Measurements from ENCODE around the gene CDH13. TPM values are rescaled to one million over a fixed set of nuclear protein-coding genes. Genes with fewer than 3 reads are reported as not detected.

Gene CDH13
- total RNA-seq, 4 donors from 2014 or later = 5.8 to 36.7 (median 20.4) TPM

GRCh38 chr16:83219285-83219684 lies 592.5 kb downstream of the CDH13 start:
- intact Hi-C loops (cut with DNase I; ENCODE audit: low total_unique reads) = no loop called here

GRCh38 chr16:83220066-83220465 lies 593.3 kb downstream of the CDH13 start:
- in situ Hi-C loops (cut with MboI; ENCODE audit: low sequenced_read_pairs in 4 of 4) = loop anchor here in 2 of 4 donors (25.0 kb wide), 2 partner anchors 608 to 958 kb away; no protein-coding TSS in a partner anchor
- intact Hi-C loops (cut with DNase I; ENCODE audit: low total_unique reads) = no loop called here
- no peaks in the 10 kb centered on the region for H3K9me3 ChIP-seq
- H3K27me3 ChIP-seq = no peaks in the 10 kb centered on the region
- TF ChIP-seq POLR2A (IDR thresholded peaks at IDR 0.05) = no peak
- no peaks in the 10 kb centered on the region for H3K4me1 ChIP-seq
- H3K27ac ChIP-seq = no peak overlapping the region
- DNase-seq (no peak), ATAC-seq (no peak)
- no peaks in the 10 kb centered on the region for H3K36me3 ChIP-seq
- no peak overlapping the region for H3K4me3 ChIP-seq

More at GRCh38 chr16:83219285-83219684, 592.5 kb downstream of the CDH13 start:
- H3K36me3 ChIP-seq = no peaks in the 10 kb centered on the region
- no peaks in the 10 kb centered on the region for H3K4me1 ChIP-seq
- H3K4me3 ChIP-seq = no peak overlapping the region
- H3K27ac ChIP-seq = no peak overlapping the region
- DNase-seq = no peak
- TF ChIP-seq CTCF (IDR thresholded peaks at IDR 0.05 in 4 of 5, conservative IDR thresholded peaks at IDR 0.05 in 1 of 5) (no peak), POLR2A (IDR thresholded peaks at IDR 0.05) (no peak)
- H3K9me3 ChIP-seq = no peaks in the 10 kb centered on the region
- no peak for ATAC-seq
- no peaks in the 10 kb centered on the region for H3K27me3 ChIP-seq
- in situ Hi-C loops (cut with MboI; ENCODE audit: low sequenced_read_pairs in 4 of 4) = loop anchor here in 2 of 4 donors (25.0 kb wide), 2 partner anchors 607 to 957 kb away; no protein-coding TSS in a partner anchor

- Histone ChIP-seq H3K9me3 (no peaks in the 10 kb centered on the region), H3K27me3 (no peaks in the 10 kb centered on the region), H3K4me3 (no peak overlapping the region), H3K4me1 (no peaks in the 10 kb centered on the region), H3K27ac (no peak overlapping the region), H3K36me3 (no peaks in the 10 kb centered on the region)
- in situ Hi-C loops (cut with MboI; ENCODE audit: low sequenced_read_pairs in 4 of 4) = loop anchor here in 2 of 4 donors (25.0 kb wide), 2 partner anchors 612 to 962 kb away; no protein-coding TSS in a partner anchor
- no peak for ATAC-seq
- intact Hi-C loops (cut with DNase I; ENCODE audit: low total_unique reads) = no loop called here
- no peak for DNase-seq
- TF ChIP-seq CTCF (IDR thresholded peaks at IDR 0.05 in 4 of 5, conservative IDR thresholded peaks at IDR 0.05 in 1 of 5) (no peak), POLR2A (IDR thresholded peaks at IDR 0.05) (no peak)
Measured at GRCh38 chr16:83224642-83225041, 597.9 kb downstream of the CDH13 start.

GRCh38 chr16:83227336-83227735 lies 600.6 kb downstream of the CDH13 start:
- intact Hi-C loops (cut with DNase I; ENCODE audit: low total_unique reads) = no loop called here
- Histone ChIP-seq H3K27ac (no peak overlapping the region), H3K36me3 (no peaks in the 10 kb centered on the region), H3K9me3 (no peaks in the 10 kb centered on the region), H3K27me3 (no peaks in the 10 kb centered on the region), H3K4me3 (no peak overlapping the region), H3K4me1 (no peaks in the 10 kb centered on the region)
- TF ChIP-seq CTCF (IDR thresholded peaks at IDR 0.05 in 4 of 5, conservative IDR thresholded peaks at IDR 0.05 in 1 of 5) (no peak), POLR2A (IDR thresholded peaks at IDR 0.05) (no peak)
- DNase-seq (no peak), ATAC-seq (no peak)
- in situ Hi-C loops (cut with MboI; ENCODE audit: low sequenced_read_pairs in 4 of 4) = no loop called here

- H3K9me3 ChIP-seq = no peaks in the 10 kb centered on the region
- no peak overlapping the region for H3K4me3 ChIP-seq
- H3K4me1 ChIP-seq = no peaks in the 10 kb centered on the region
- no peaks in the 10 kb centered on the region for H3K27me3 ChIP-seq
- intact Hi-C loops (cut with DNase I; ENCODE audit: low total_unique reads) (no loop called here), in situ Hi-C loops (cut with MboI; ENCODE audit: low sequenced_read_pairs in 4 of 4) (no loop called here)
- TF ChIP-seq CTCF (IDR thresholded peaks at IDR 0.05 in 4 of 5, conservative IDR thresholded peaks at IDR 0.05 in 1 of 5) (no peak), POLR2A (IDR thresholded peaks at IDR 0.05) (no peak)
- no peak overlapping the region for H3K27ac ChIP-seq
- H3K36me3 ChIP-seq = no peaks in the 10 kb centered on the region
- DNase-seq = no peak
- no peak for ATAC-seq
Measured at GRCh38 chr16:83231729-83232128, 605.0 kb downstream of the CDH13 start.
